ENCODE measurements around the gene CDK14.

DNA sequence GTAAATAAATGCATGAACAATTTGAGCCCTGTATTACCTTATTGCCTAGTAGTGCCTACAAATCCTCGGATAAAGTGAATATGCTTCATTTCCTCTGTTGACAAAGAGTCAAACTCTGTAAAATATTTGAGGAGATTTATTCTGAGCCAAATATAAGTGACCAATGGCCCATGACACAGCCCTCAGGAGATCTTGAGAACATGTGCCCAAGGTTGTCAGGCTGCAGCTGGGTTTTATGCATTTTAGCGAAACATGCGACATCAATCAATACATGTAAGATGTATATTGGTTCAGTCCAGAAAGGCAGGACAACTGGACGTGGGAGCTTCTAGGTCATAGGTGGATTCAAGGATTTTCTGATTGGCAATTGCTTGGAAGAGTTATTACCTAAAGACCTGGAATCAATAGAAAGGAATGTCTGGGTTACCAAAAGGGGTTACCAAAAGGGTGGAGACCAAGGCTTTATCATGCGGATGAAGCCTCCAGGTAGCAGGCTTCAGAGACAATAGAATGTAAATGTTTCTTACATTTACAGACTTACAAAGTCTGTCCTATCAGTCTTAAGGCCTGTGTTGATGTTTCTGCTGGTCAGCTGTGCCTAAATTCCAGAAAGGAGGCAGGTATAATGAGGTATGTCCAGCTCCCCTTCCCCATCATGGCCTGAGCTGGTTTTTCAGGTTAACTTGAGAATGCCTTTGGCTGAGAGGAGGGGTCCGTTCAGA is 448.0 kb downstream of the CDK14 start:
- TF ChIP-seq, protein P1, sequence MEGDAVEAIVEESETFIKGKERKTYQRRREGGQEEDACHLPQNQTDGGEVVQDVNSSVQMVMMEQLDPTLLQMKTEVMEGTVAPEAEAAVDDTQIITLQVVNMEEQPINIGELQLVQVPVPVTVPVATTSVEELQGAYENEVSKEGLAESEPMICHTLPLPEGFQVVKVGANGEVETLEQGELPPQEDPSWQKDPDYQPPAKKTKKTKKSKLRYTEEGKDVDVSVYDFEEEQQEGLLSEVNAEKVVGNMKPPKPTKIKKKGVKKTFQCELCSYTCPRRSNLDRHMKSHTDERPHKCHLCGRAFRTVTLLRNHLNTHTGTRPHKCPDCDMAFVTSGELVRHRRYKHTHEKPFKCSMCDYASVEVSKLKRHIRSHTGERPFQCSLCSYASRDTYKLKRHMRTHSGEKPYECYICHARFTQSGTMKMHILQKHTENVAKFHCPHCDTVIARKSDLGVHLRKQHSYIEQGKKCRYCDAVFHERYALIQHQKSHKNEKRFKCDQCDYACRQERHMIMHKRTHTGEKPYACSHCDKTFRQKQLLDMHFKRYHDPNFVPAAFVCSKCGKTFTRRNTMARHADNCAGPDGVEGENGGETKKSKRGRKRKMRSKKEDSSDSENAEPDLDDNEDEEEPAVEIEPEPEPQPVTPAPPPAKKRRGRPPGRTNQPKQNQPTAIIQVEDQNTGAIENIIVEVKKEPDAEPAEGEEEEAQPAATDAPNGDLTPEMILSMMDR (conservative IDR thresholded peaks at IDR 0.05; ENCODE audit: low read length): no peak
- TF ChIP-seq EZH2phosphoT487 (IDR thresholded peaks at IDR 0.05; ENCODE audit: borderline replicate concordance): no peak

Measured in Loucy (cell line).